Measurements from ENCODE around the gene CDH4. TPM values are rescaled to one million over a fixed set of nuclear protein-coding genes. Genes with fewer than 3 reads are reported as not detected.
A peak's percentile ranks its signal among the peaks of the same experiment; 100 is the strongest.

CDH4 gene
- total and polyA plus RNA-seq, 2 of the 13 experiments (the other 11 are each of a cell fraction or from before 2014, with no cell fraction given) = not detected

DNA sequence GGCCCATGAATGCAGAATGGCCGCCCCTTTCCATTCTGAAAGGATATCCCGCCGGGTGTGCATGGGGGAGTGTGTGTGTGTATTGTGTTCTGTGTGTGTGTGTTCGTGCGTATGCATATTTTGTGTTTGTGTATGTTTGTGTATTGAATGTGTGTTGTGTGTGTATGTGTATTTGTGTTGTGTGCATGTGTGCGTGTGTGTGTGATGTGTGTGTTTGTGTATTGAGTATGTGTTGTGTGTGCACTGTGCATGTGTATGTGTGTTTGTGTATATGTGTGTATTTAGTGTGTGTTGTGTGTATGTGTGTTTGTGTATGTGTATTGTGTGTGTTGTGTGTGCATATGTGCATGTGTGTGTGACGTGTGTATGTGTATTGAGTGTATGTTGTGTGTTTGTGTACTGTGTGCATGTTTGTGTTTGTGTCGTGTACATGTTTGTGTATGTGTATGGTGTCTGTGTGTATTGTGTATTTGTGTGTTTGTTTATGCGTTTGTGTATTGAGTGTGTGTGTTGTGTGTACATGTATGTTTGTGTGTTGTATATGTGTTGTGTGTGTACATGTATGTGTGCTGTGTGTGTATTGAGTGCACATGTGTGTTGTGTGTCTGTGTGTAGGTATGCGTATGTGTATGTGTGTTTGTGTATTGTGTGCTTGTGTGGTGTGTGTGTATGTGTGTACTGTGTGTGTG, 587.3 kb downstream of the CDH4 start (continued):
- TF ChIP-seq PHB2 (IDR thresholded peaks at IDR 0.05; ENCODE audit: partially characterized antibody) (peak; percentile 96), ZBTB8A (CRISPR knock-in tag; IDR thresholded peaks at IDR 0.05; ENCODE audit: borderline replicate concordance, low read depth) (no peak), SETDB1 (CRISPR knock-in tag; IDR thresholded peaks at IDR 0.05; ENCODE audit: borderline replicate concordance) (no peak), ZFP41 (CRISPR knock-in tag; IDR thresholded peaks at IDR 0.05; ENCODE audit: borderline replicate concordance) (no peak), MYC (CRISPR knock-in tag; IDR thresholded peaks at IDR 0.05; ENCODE audit: borderline replicate concordance) (no peak), ZNF431 (CRISPR knock-in tag; IDR thresholded peaks at IDR 0.05; ENCODE audit: borderline replicate concordance, low read depth) (no peak), ZNF570 (CRISPR knock-in tag; IDR thresholded peaks at IDR 0.05; ENCODE audit: borderline replicate concordance) (no peak), ZFP1 (CRISPR knock-in tag; IDR thresholded peaks at IDR 0.05) (no peak), ZZZ3 (CRISPR knock-in tag; IDR thresholded peaks at IDR 0.05; ENCODE audit: borderline replicate concordance) (no peak), TCF7L2 (IDR thresholded peaks at IDR 0.05; ENCODE audit: low read depth, low read length) (no peak), SMAD9 (CRISPR knock-in tag; IDR thresholded peaks at IDR 0.05) (no peak), ZNF850 (CRISPR knock-in tag; conservative IDR thresholded peaks at IDR 0.05) (no peak), ZNF556 (CRISPR knock-in tag; IDR thresholded peaks at IDR 0.05; ENCODE audit: borderline replicate concordance) (no peak), FOXJ3 (CRISPR knock-in tag; IDR thresholded peaks at IDR 0.05; ENCODE audit: borderline replicate concordance) (no peak), ONECUT2 (CRISPR knock-in tag; IDR thresholded peaks at IDR 0.05) (no peak), ZNF781 (CRISPR knock-in tag; IDR thresholded peaks at IDR 0.05; ENCODE audit: borderline replicate concordance, not compliant biosample characterization) (no peak), HOXD1 (CRISPR knock-in tag; IDR thresholded peaks at IDR 0.05) (no peak), YEATS4 (CRISPR knock-in tag; IDR thresholded peaks at IDR 0.05; ENCODE audit: borderline replicate concordance) (no peak), CCAR2 (optimal IDR thresholded peaks at IDR 0.05; ENCODE audit: low read depth, low read length) (no peak)
- TF ChIP-seq, protein P1, sequence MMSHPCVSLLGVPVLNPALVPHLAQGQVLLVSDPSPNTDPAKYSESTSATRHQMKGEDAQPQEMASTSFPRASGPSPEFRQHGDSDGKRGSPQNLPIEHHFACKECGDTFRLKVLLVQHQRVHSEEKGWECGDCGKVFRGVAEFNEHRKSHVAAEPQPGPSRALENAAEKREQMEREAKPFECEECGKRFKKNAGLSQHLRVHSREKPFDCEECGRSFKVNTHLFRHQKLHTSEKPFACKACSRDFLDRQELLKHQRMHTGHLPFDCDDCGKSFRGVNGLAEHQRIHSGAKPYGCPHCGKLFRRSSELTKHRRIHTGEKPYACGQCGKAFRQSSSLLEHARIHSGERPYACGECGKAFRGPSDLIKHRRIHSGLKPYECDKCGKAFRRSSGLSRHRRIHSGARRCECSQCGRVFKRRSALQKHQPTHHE (CRISPR knock-in tag; IDR thresholded peaks at IDR 0.05; ENCODE audit: borderline replicate concordance) = no peak
- TF ChIP-seq, protein P2, sequence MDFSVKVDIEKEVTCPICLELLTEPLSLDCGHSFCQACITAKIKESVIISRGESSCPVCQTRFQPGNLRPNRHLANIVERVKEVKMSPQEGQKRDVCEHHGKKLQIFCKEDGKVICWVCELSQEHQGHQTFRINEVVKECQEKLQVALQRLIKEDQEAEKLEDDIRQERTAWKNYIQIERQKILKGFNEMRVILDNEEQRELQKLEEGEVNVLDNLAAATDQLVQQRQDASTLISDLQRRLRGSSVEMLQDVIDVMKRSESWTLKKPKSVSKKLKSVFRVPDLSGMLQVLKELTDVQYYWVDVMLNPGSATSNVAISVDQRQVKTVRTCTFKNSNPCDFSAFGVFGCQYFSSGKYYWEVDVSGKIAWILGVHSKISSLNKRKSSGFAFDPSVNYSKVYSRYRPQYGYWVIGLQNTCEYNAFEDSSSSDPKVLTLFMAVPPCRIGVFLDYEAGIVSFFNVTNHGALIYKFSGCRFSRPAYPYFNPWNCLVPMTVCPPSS (IDR thresholded peaks at IDR 0.05) = peak; percentile 95; the same call in 1 of the 2 replicates
- TF ChIP-seq, protein P3, sequence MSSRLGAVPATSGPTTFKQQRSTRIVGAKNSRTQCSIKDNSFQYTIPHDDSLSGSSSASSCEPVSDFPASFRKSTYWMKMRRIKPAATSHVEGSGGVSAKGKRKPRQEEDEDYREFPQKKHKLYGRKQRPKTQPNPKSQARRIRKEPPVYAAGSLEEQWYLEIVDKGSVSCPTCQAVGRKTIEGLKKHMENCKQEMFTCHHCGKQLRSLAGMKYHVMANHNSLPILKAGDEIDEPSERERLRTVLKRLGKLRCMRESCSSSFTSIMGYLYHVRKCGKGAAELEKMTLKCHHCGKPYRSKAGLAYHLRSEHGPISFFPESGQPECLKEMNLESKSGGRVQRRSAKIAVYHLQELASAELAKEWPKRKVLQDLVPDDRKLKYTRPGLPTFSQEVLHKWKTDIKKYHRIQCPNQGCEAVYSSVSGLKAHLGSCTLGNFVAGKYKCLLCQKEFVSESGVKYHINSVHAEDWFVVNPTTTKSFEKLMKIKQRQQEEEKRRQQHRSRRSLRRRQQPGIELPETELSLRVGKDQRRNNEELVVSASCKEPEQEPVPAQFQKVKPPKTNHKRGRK (CRISPR knock-in tag; IDR thresholded peaks at IDR 0.05) = no peak

All from HepG2 (cell line).